COLO668 (cell line): Measurements from ENCODE around the gene RMDN3.

ENCODE experiments used
- DNase-seq: peaks from one replicate; lab custom pipeline; 2025; ENCODE audit not compliant: unreplicated experiment; lab: John Stamatoyannopoulos, UW

The RMDN3 gene

GRCh38 chr15:40754883-40755811 is at the start of gene RMDN3:
Gene RMDN3 (minus strand): TSS chr15:40755254. CDS start chr15:40754783, 471 bp downstream.
- peak; percentile 96 for DNase-seq

GRCh38 chr15:40803688-40804087 is 48.6 kb upstream of the RMDN3 start:
- DNase-seq, result no peak

- no peak for DNase-seq
Observed at GRCh38 chr15:40803076-40803475, 48.0 kb upstream of the RMDN3 start.

- DNase-seq, result no peak
Observed at GRCh38 chr15:40799523-40799922, 44.5 kb upstream of the RMDN3 start.

- no peak for DNase-seq
Observed at GRCh38 chr15:40796512-40796911, 41.5 kb upstream of the RMDN3 start.

- no peak for DNase-seq
Observed at GRCh38 chr15:40796041-40796440, 41.0 kb upstream of the RMDN3 start.

GRCh38 chr15:40793216-40793989 is 38.3 kb upstream of the RMDN3 start:
- DNase-seq, result peak; percentile 84

- no peak for DNase-seq
Observed at GRCh38 chr15:40792394-40792793, 37.3 kb upstream of the RMDN3 start.

GRCh38 chr15:40790718-40791117 is 35.7 kb upstream of the RMDN3 start:
- no peak for DNase-seq

- no peak for DNase-seq
Observed at GRCh38 chr15:40789999-40790398, 34.9 kb upstream of the RMDN3 start.

GRCh38 chr15:40789119-40789518 is 34.1 kb upstream of the RMDN3 start:
- DNase-seq, result no peak

- peak; percentile 70 for DNase-seq
Observed at GRCh38 chr15:40787991-40788390, 32.9 kb upstream of the RMDN3 start.

- DNase-seq, result peak; percentile 91
Observed at GRCh38 chr15:40787344-40787841, 32.3 kb upstream of the RMDN3 start.

- no peak for DNase-seq
Observed at GRCh38 chr15:40785814-40786213, 30.8 kb upstream of the RMDN3 start.

GRCh38 chr15:40785164-40785563 is 30.1 kb upstream of the RMDN3 start:
- DNase-seq, result no peak

- peak; percentile 91 for DNase-seq
Observed at GRCh38 chr15:40782609-40783227, 27.7 kb upstream of the RMDN3 start.

GRCh38 chr15:40776537-40777141 is 21.6 kb upstream of the RMDN3 start:
- DNase-seq, result no peak

- DNase-seq, result no peak
Observed at GRCh38 chr15:40775740-40776536, 20.9 kb upstream of the RMDN3 start.

- no peak for DNase-seq
Observed at GRCh38 chr15:40775007-40775406, 20.0 kb upstream of the RMDN3 start.

- DNase-seq, result no peak
Observed at GRCh38 chr15:40773902-40774301, 18.8 kb upstream of the RMDN3 start.
